ENCODE data around the gene SMPD2.

SMPD2 gene

GRCh38 chr6:109472132-109472995 lies 31.8 kb downstream of the SMPD2 start:
- no peak overlapping the region for H3K9ac ChIP-seq
- H3K4me1 ChIP-seq (ENCODE audit: low read depth, poor library complexity, severe bottlenecking), result peaks cover 11% of the 10 kb centered on the region
- H3K36me3 ChIP-seq (ENCODE audit: insufficient read depth), result no peaks in the 10 kb centered on the region
- no peaks in the 10 kb centered on the region for H3K27me3 ChIP-seq (ENCODE audit: insufficient read depth, low read depth)
- no peak overlapping the region for H3K4me3 ChIP-seq (IDR thresholded peaks at IDR 0.05; ENCODE audit: insufficient read depth, low read depth, low read length)
- no peak overlapping the region for H3K27ac ChIP-seq
- no peak overlapping the region for H2AFZ ChIP-seq (ENCODE audit: low read depth)
- H3K4me2 ChIP-seq, result no peak overlapping the region
- no peaks in the 10 kb centered on the region for H4K20me1 ChIP-seq (ENCODE audit: insufficient read depth)
- TF ChIP-seq, protein P1, sequence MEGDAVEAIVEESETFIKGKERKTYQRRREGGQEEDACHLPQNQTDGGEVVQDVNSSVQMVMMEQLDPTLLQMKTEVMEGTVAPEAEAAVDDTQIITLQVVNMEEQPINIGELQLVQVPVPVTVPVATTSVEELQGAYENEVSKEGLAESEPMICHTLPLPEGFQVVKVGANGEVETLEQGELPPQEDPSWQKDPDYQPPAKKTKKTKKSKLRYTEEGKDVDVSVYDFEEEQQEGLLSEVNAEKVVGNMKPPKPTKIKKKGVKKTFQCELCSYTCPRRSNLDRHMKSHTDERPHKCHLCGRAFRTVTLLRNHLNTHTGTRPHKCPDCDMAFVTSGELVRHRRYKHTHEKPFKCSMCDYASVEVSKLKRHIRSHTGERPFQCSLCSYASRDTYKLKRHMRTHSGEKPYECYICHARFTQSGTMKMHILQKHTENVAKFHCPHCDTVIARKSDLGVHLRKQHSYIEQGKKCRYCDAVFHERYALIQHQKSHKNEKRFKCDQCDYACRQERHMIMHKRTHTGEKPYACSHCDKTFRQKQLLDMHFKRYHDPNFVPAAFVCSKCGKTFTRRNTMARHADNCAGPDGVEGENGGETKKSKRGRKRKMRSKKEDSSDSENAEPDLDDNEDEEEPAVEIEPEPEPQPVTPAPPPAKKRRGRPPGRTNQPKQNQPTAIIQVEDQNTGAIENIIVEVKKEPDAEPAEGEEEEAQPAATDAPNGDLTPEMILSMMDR (conservative IDR thresholded peaks at IDR 0.05; ENCODE audit: low read depth, low read length), result no peak
- peaks cover 10% of the 10 kb centered on the region for H3K79me2 ChIP-seq (ENCODE audit: insufficient read depth, low read depth)

GRCh38 chr6:109473120-109473519 lies 32.6 kb downstream of the SMPD2 start:
- no peak overlapping the region for H3K4me2 ChIP-seq
- H3K36me3 ChIP-seq (ENCODE audit: insufficient read depth), result no peaks in the 10 kb centered on the region
- H4K20me1 ChIP-seq (ENCODE audit: insufficient read depth), result no peaks in the 10 kb centered on the region
- H2AFZ ChIP-seq (ENCODE audit: low read depth), result no peak overlapping the region
- H3K79me2 ChIP-seq (ENCODE audit: insufficient read depth, low read depth), result peaks cover 18% of the 10 kb centered on the region
- no peak overlapping the region for H3K4me3 ChIP-seq (IDR thresholded peaks at IDR 0.05; ENCODE audit: insufficient read depth, low read depth, low read length)
- peaks cover 18% of the 10 kb centered on the region for H3K4me1 ChIP-seq (ENCODE audit: low read depth, poor library complexity, severe bottlenecking)
- no peak overlapping the region for H3K27ac ChIP-seq
- TF ChIP-seq, protein P1 (conservative IDR thresholded peaks at IDR 0.05; ENCODE audit: low read depth, low read length), result no peak
- no peak overlapping the region for H3K9ac ChIP-seq
- no peaks in the 10 kb centered on the region for H3K27me3 ChIP-seq (ENCODE audit: insufficient read depth, low read depth)

- H3K4me1 ChIP-seq (ENCODE audit: low read depth, poor library complexity, severe bottlenecking), result peaks cover 35% of the 10 kb centered on the region
- no peak overlapping the region for H3K9ac ChIP-seq
- no peak overlapping the region for H3K4me3 ChIP-seq (IDR thresholded peaks at IDR 0.05; ENCODE audit: insufficient read depth, low read depth, low read length)
- H3K79me2 ChIP-seq (ENCODE audit: insufficient read depth, low read depth), result peaks cover 36% of the 10 kb centered on the region
- TF ChIP-seq, protein P1 (conservative IDR thresholded peaks at IDR 0.05; ENCODE audit: low read depth, low read length), result no peak
- H3K27me3 ChIP-seq (ENCODE audit: insufficient read depth, low read depth), result no peaks in the 10 kb centered on the region
- H3K27ac ChIP-seq, result no peak overlapping the region
- H3K36me3 ChIP-seq (ENCODE audit: insufficient read depth), result no peaks in the 10 kb centered on the region
- H2AFZ ChIP-seq (ENCODE audit: low read depth), result no peak overlapping the region
- H3K4me2 ChIP-seq, result no peak overlapping the region
- H4K20me1 ChIP-seq (ENCODE audit: insufficient read depth), result no peaks in the 10 kb centered on the region
Observed at GRCh38 chr6:109474995-109475394, 34.5 kb downstream of the SMPD2 start.

DNA sequence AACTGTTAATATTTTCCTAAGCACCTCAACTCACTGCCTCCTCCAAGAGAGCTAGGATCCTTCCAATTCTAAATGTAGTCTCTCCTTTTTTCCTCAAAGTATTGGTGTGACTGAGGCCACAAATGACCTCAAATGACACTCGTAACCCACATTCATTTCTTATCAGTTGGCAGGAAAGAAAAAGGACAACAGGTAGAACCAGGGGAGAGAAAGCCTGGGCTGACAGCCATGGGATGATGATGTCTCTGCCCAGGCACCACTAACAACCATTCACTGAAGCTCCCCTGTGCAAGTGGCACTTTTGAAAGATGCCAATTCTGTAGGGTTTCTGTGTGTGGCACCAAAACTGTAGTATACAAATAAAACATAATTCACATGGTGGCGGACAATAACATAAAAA lies 35.1 kb downstream of the SMPD2 start:
- Histone ChIP-seq H3K79me2 (ENCODE audit: insufficient read depth, low read depth) (peaks cover 43% of the 10 kb centered on the region), H2AFZ (ENCODE audit: low read depth) (no peak overlapping the region), H3K4me2 (no peak overlapping the region), H3K27me3 (ENCODE audit: insufficient read depth, low read depth) (no peaks in the 10 kb centered on the region), H3K4me1 (ENCODE audit: low read depth, poor library complexity, severe bottlenecking) (peaks cover 41% of the 10 kb centered on the region), H3K4me3 (IDR thresholded peaks at IDR 0.05; ENCODE audit: insufficient read depth, low read depth, low read length) (no peak overlapping the region), H4K20me1 (ENCODE audit: insufficient read depth) (no peaks in the 10 kb centered on the region), H3K9ac (no peak overlapping the region), H3K36me3 (ENCODE audit: insufficient read depth) (no peaks in the 10 kb centered on the region), H3K27ac (no peak overlapping the region)
- TF ChIP-seq, protein P1 (conservative IDR thresholded peaks at IDR 0.05; ENCODE audit: low read depth, low read length), result no peak

Measured in KMS-11 (cell line).